HG03520 (cell line): ENCODE data around the gene CD79B.
A peak's percentile ranks its signal among the peaks of the same experiment; 100 is the strongest.

ENCODE experiments used
- ATAC-seq: cut with Tn5 transposase; IDR thresholded peaks from one replicate; pipeline ENCODE4 v1.9.1; 2021; ENCODE audit warnings: mild to moderate bottlenecking, moderate library complexity; ENCODE audit not compliant: unreplicated experiment

The CD79B gene

GRCh38 chr17:63931981-63932561 lies at the start of gene CD79B:
CD79B (minus strand) TSS chr17:63932331; CDS start chr17:63932261, 70 bp downstream.
- ATAC-seq: peak; percentile 85

- no peak for ATAC-seq
Measured at GRCh38 chr17:63978272-63979200, 46.4 kb upstream of the CD79B start.

GRCh38 chr17:63976702-63977101 lies 44.6 kb upstream of the CD79B start:
- ATAC-seq: no peak

- no peak for ATAC-seq
Measured at GRCh38 chr17:63975541-63976092, 43.5 kb upstream of the CD79B start.

GRCh38 chr17:63974594-63975192 lies 42.6 kb upstream of the CD79B start:
- no peak for ATAC-seq

GRCh38 chr17:63973930-63974593 lies 41.9 kb upstream of the CD79B start:
- no peak for ATAC-seq

GRCh38 chr17:63973247-63973646 lies 41.1 kb upstream of the CD79B start:
- ATAC-seq: no peak

GRCh38 chr17:63972796-63973195 lies 40.7 kb upstream of the CD79B start, which contains the start of gene SCN4A:
SCN4A (minus strand) TSS chr17:63972918; CDS start chr17:63972841, 77 bp downstream.
- no peak for ATAC-seq

- no peak for ATAC-seq
Measured at GRCh38 chr17:63969278-63969677, 37.1 kb upstream of the CD79B start.

- no peak for ATAC-seq
Measured at GRCh38 chr17:63967953-63968352, 35.8 kb upstream of the CD79B start.

GRCh38 chr17:63966646-63967264 lies 34.6 kb upstream of the CD79B start:
- ATAC-seq: no peak

GRCh38 chr17:63963123-63963522 lies 31.0 kb upstream of the CD79B start:
- no peak for ATAC-seq

GRCh38 chr17:63962298-63962744 lies 30.2 kb upstream of the CD79B start:
- ATAC-seq: no peak

- no peak for ATAC-seq
Measured at GRCh38 chr17:63961355-63962212, 29.5 kb upstream of the CD79B start.

GRCh38 chr17:63960430-63960829 lies 28.3 kb upstream of the CD79B start:
- ATAC-seq: no peak

GRCh38 chr17:63960006-63960405 lies 27.9 kb upstream of the CD79B start:
- no peak for ATAC-seq

- ATAC-seq: no peak
Measured at GRCh38 chr17:63956296-63956920, 24.3 kb upstream of the CD79B start.

GRCh38 chr17:63955791-63956190 lies 23.7 kb upstream of the CD79B start:
- no peak for ATAC-seq

- no peak for ATAC-seq
Measured at GRCh38 chr17:63955232-63955631, 23.1 kb upstream of the CD79B start.
